Measurements from ENCODE around the gene SRD5A1.

The SRD5A1 gene

GRCh38 chr5:6632888-6633468 lies at the start of gene SRD5A1, which contains the start of gene NSUN2:
Gene SRD5A1 (plus strand): TSS chr5:6633440. CDS start chr5:6633577, 137 bp downstream.
Gene NSUN2 (minus strand): TSS chr5:6633044. CDS start chr5:6632979, 65 bp downstream.
- DNase-seq (ENCODE audit: low read depth, low spot score) = peak; percentile 91

- DNase-seq (ENCODE audit: low read depth, low spot score) = no peak
These were observed 49.1 kb upstream of the SRD5A1 start for GRCh38 chr5:6584101-6584645.

GRCh38 chr5:6584727-6585126 lies 48.5 kb upstream of the SRD5A1 start:
- DNase-seq (ENCODE audit: low read depth, low spot score) = no peak

GRCh38 chr5:6585168-6585567 lies 48.1 kb upstream of the SRD5A1 start:
- DNase-seq (ENCODE audit: low read depth, low spot score) = no peak

- no peak for DNase-seq (ENCODE audit: low read depth, low spot score)
These were observed 47.1 kb upstream of the SRD5A1 start for GRCh38 chr5:6585939-6586646.

GRCh38 chr5:6586647-6587042 lies 46.6 kb upstream of the SRD5A1 start:
- no peak for DNase-seq (ENCODE audit: low read depth, low spot score)

- no peak for DNase-seq (ENCODE audit: low read depth, low spot score)
These were observed 46.1 kb upstream of the SRD5A1 start for GRCh38 chr5:6587171-6587570.

- no peak for DNase-seq (ENCODE audit: low read depth, low spot score)
These were observed 42.7 kb upstream of the SRD5A1 start for GRCh38 chr5:6590581-6590980.

- DNase-seq (ENCODE audit: low read depth, low spot score) = no peak
These were observed 41.5 kb upstream of the SRD5A1 start for GRCh38 chr5:6591671-6592288.

GRCh38 chr5:6592601-6593000 lies 40.6 kb upstream of the SRD5A1 start:
- DNase-seq (ENCODE audit: low read depth, low spot score) = no peak

- no peak for DNase-seq (ENCODE audit: low read depth, low spot score)
These were observed 39.9 kb upstream of the SRD5A1 start for GRCh38 chr5:6593148-6594016.

GRCh38 chr5:6594066-6594465 lies 39.2 kb upstream of the SRD5A1 start:
- no peak for DNase-seq (ENCODE audit: low read depth, low spot score)

GRCh38 chr5:6595405-6595804 lies 37.8 kb upstream of the SRD5A1 start:
- peak; percentile 16 for DNase-seq (ENCODE audit: low read depth, low spot score)

GRCh38 chr5:6596388-6596787 lies 36.9 kb upstream of the SRD5A1 start:
- DNase-seq (ENCODE audit: low read depth, low spot score) = no peak

GRCh38 chr5:6597557-6597956 lies 35.7 kb upstream of the SRD5A1 start:
- no peak for DNase-seq (ENCODE audit: low read depth, low spot score)

- no peak for DNase-seq (ENCODE audit: low read depth, low spot score)
These were observed 34.8 kb upstream of the SRD5A1 start for GRCh38 chr5:6598351-6598900.

GRCh38 chr5:6599739-6600138 lies 33.5 kb upstream of the SRD5A1 start:
- no peak for DNase-seq (ENCODE audit: low read depth, low spot score)

GRCh38 chr5:6601271-6601670 lies 32.0 kb upstream of the SRD5A1 start:
- no peak for DNase-seq (ENCODE audit: low read depth, low spot score)

- DNase-seq (ENCODE audit: low read depth, low spot score) = no peak
These were observed 31.4 kb upstream of the SRD5A1 start for GRCh38 chr5:6601816-6602215.

- no peak for DNase-seq (ENCODE audit: low read depth, low spot score)
These were observed 30.8 kb upstream of the SRD5A1 start for GRCh38 chr5:6602441-6602840.

- no peak for DNase-seq (ENCODE audit: low read depth, low spot score)
These were observed 29.6 kb upstream of the SRD5A1 start for GRCh38 chr5:6603643-6604042.
